ENCODE results near the gene IL17RC. TPM values are rescaled to one million over a fixed set of nuclear protein-coding genes. Genes with fewer than 3 reads are reported as not detected.

Gene IL17RC
- total and polyA plus RNA-seq, 2 donors (not counting 1 experiment from before 2014, with no cell fraction given), result 17.1 to 17.5 TPM

- Histone ChIP-seq H3K4me3 (replicated peaks in 1 of 4; ENCODE audit: control extremely low read depth in 1 of 4, insufficient read depth in 1 of 4, low read depth in 3 of 4, low read length in 4 of 4) (peak overlapping the region; percentile 59 to 68 (median 64)), H3K4me2 (ENCODE audit: extremely low read depth, insufficient read depth, low read length) (peak overlapping the region; percentile 99), H3K36me3 (ENCODE audit: control insufficient read depth, insufficient read depth, low read length) (peaks cover 3% of the 10 kb centered on the region)
These were observed 922 bp downstream of the IL17RC start for GRCh38 chr3:9917820-9918219.

DNA sequence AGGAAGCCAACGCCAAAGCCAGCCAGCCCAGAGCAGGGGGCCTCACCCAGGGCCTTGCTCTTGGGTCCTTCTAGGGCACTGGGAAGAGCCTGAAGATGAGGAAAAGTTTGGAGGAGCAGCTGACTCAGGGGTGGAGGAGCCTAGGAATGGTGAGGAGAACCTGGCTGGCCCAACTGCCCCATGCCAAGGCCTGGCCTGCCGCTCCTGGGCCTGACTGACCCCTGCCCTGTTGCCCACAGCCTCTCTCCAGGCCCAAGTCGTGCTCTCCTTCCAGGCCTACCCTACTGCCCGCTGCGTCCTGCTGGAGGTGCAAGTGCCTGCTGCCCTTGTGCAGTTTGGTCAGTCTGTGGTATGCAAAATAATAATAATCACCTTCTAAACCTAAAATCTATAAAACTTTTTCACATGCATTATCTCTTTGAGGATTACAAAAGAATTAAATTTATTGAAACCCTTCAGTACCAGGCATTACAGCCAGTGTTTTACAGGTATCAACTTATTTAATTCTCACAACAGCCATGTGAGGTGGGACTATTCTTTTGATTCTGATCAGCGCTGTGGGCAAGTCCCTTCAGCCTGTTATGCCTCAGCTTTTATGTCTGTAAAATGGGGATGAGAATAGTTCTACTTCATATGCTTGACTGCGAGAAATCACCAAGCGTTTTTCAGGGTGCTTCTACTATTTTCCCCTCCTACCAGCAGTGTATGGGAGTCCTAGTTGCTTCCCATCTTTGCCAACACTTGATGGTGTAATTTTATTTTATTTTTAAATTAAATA is 1.6 kb downstream of the IL17RC start:
- Histone ChIP-seq H3K27me3 (ENCODE audit: control insufficient read depth, insufficient read depth, low read length) (no peaks in the 10 kb centered on the region), H3K79me2 (ENCODE audit: control insufficient read depth, insufficient read depth, low read length) (peaks cover 4% of the 10 kb centered on the region), H3K9me3 (ENCODE audit: control insufficient read depth, insufficient read depth, low read depth, low read length) (no peaks in the 10 kb centered on the region), H3K4me2 (ENCODE audit: extremely low read depth, insufficient read depth, low read length) (peak overlapping the region; percentile 23), H4K20me1 (ENCODE audit: control insufficient read depth, extremely low read depth, insufficient read depth, low read length) (no peaks in the 10 kb centered on the region), H3K36me3 (ENCODE audit: control insufficient read depth, insufficient read depth, low read length) (peaks cover 3% of the 10 kb centered on the region), H3K4me3 (replicated peaks in 1 of 4; ENCODE audit: control extremely low read depth in 1 of 4, insufficient read depth in 1 of 4, low read depth in 3 of 4, low read length in 4 of 4) (peak overlapping the region in 1 of 4 experiments; percentile 59), H2AFZ (ENCODE audit: low read length) (no peak overlapping the region), H3K4me1 (ENCODE audit: control insufficient read depth, extremely low read depth, insufficient read depth, low read length) (peaks cover 13% of the 10 kb centered on the region), H3K9ac (ENCODE audit: insufficient read depth, low read length) (no peak overlapping the region), H3K27ac (ENCODE audit: insufficient read depth, low read length) (no peak overlapping the region)
- no peak for DNase-seq (ENCODE audit: low read depth in 2 of 2)
- TF ChIP-seq EZH2 (IDR thresholded peaks at IDR 0.05; ENCODE audit: low read length, missing control alignments), result no peak
- TF ChIP-seq, protein P1, sequence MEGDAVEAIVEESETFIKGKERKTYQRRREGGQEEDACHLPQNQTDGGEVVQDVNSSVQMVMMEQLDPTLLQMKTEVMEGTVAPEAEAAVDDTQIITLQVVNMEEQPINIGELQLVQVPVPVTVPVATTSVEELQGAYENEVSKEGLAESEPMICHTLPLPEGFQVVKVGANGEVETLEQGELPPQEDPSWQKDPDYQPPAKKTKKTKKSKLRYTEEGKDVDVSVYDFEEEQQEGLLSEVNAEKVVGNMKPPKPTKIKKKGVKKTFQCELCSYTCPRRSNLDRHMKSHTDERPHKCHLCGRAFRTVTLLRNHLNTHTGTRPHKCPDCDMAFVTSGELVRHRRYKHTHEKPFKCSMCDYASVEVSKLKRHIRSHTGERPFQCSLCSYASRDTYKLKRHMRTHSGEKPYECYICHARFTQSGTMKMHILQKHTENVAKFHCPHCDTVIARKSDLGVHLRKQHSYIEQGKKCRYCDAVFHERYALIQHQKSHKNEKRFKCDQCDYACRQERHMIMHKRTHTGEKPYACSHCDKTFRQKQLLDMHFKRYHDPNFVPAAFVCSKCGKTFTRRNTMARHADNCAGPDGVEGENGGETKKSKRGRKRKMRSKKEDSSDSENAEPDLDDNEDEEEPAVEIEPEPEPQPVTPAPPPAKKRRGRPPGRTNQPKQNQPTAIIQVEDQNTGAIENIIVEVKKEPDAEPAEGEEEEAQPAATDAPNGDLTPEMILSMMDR (conservative IDR thresholded peaks at IDR 0.05 in 1 of 2, IDR thresholded peaks at IDR 0.05 in 1 of 2; ENCODE audit: low read depth in 1 of 2, low read length in 2 of 2), result no peak

More at GRCh38 chr3:9917820-9918219, 922 bp downstream of the IL17RC start:
- TF ChIP-seq, protein P1 (conservative IDR thresholded peaks at IDR 0.05 in 1 of 2, IDR thresholded peaks at IDR 0.05 in 1 of 2; ENCODE audit: low read depth in 1 of 2, low read length in 2 of 2), result no peak
- no peak for TF ChIP-seq EZH2 (IDR thresholded peaks at IDR 0.05; ENCODE audit: low read length, missing control alignments)
- Histone ChIP-seq H3K27me3 (ENCODE audit: control insufficient read depth, insufficient read depth, low read length) (no peaks in the 10 kb centered on the region), H3K9ac (ENCODE audit: insufficient read depth, low read length) (no peak overlapping the region), H4K20me1 (ENCODE audit: control insufficient read depth, extremely low read depth, insufficient read depth, low read length) (no peaks in the 10 kb centered on the region), H3K4me1 (ENCODE audit: control insufficient read depth, extremely low read depth, insufficient read depth, low read length) (peaks cover 13% of the 10 kb centered on the region), H2AFZ (ENCODE audit: low read length) (no peak overlapping the region), H3K9me3 (ENCODE audit: control insufficient read depth, insufficient read depth, low read depth, low read length) (no peaks in the 10 kb centered on the region), H3K27ac (ENCODE audit: insufficient read depth, low read length) (peak overlapping the region; percentile 80), H3K79me2 (ENCODE audit: control insufficient read depth, insufficient read depth, low read length) (peaks cover 4% of the 10 kb centered on the region)
- DNase-seq (ENCODE audit: low read depth in 2 of 2), result no peak

DNA sequence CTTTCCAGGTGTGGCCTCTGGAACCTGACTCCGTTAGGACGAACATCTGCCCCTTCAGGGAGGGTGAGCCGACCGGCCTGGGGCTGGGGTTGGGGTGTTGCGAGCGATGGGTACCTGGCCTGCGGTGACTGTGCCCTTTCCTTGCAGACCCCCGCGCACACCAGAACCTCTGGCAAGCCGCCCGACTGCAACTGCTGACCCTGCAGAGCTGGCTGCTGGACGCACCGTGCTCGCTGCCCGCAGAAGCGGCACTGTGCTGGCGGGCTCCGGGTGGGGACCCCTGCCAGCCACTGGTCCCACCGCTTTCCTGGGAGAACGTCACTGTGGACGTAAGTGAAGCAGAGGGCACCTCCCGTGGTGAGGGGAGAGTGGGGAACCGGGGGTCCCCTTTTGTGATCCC is 11.3 kb downstream of the IL17RC start:
- no peak overlapping the region for H3K9ac ChIP-seq (ENCODE audit: insufficient read depth, low read length)
- H3K9me3 ChIP-seq (ENCODE audit: control insufficient read depth, insufficient read depth, low read depth, low read length), result no peaks in the 10 kb centered on the region
- no peaks in the 10 kb centered on the region for H3K27me3 ChIP-seq (ENCODE audit: control insufficient read depth, insufficient read depth, low read length)
- H3K4me1 ChIP-seq (ENCODE audit: control insufficient read depth, extremely low read depth, insufficient read depth, low read length), result peaks cover 3% of the 10 kb centered on the region
- H3K79me2 ChIP-seq (ENCODE audit: control insufficient read depth, insufficient read depth, low read length), result no peaks in the 10 kb centered on the region
- no peaks in the 10 kb centered on the region for H4K20me1 ChIP-seq (ENCODE audit: control insufficient read depth, extremely low read depth, insufficient read depth, low read length)
- TF ChIP-seq, protein P1 (conservative IDR thresholded peaks at IDR 0.05 in 1 of 2, IDR thresholded peaks at IDR 0.05 in 1 of 2; ENCODE audit: low read depth in 1 of 2, low read length in 2 of 2), result no peak
- no peak for TF ChIP-seq EZH2 (IDR thresholded peaks at IDR 0.05; ENCODE audit: low read length, missing control alignments)
- no peak overlapping the region for H3K4me2 ChIP-seq (ENCODE audit: extremely low read depth, insufficient read depth, low read length)
- no peak overlapping the region for H3K4me3 ChIP-seq (replicated peaks in 1 of 4; ENCODE audit: control extremely low read depth in 1 of 4, insufficient read depth in 1 of 4, low read depth in 3 of 4, low read length in 4 of 4)
- no peak for DNase-seq (ENCODE audit: low read depth in 2 of 2)
- no peaks in the 10 kb centered on the region for H3K36me3 ChIP-seq (ENCODE audit: control insufficient read depth, insufficient read depth, low read length)
- H2AFZ ChIP-seq (ENCODE audit: low read length), result no peak overlapping the region
- no peak overlapping the region for H3K27ac ChIP-seq (ENCODE audit: insufficient read depth, low read length)
